Nephron (organoid): ENCODE results near the gene SETBP1.
"Not testable (repeated sequence)": the region's sequence is repeated elsewhere in the genome, so short reads cannot be mapped to it uniquely, and the experiment has no call there.

Source experiments
- H3K27ac Mint-ChIP-seq, 3 experiments: 2 replicates each; pipeline ENCODE4 v1.8.0; 2020; ENCODE audit warnings: mixed read lengths in 3 of 3, mild to moderate bottlenecking in 2 of 3, moderate library complexity in 1 of 3
- H3K27me3 Mint-ChIP-seq: 2 replicates; pipeline ENCODE4 v1.8.0; 2021; ENCODE audit warnings: low read depth, mild to moderate bottlenecking, moderate library complexity, mixed read lengths
- H3K36me3 Mint-ChIP-seq: 2 replicates; pipeline ENCODE4 v1.8.0; 2020; ENCODE audit warnings: low read depth, mixed read lengths
- H3K4me1 Mint-ChIP-seq: 2 replicates; pipeline ENCODE4 v1.8.0; 2020; ENCODE audit warnings: mixed read lengths
- H3K4me3 Mint-ChIP-seq, 3 experiments: 2 replicates each; pipeline ENCODE4 v1.8.0; 2020; ENCODE audit warnings: mild to moderate bottlenecking in 3 of 3, mixed read lengths in 3 of 3, moderate library complexity in 2 of 3
- H3K9me3 Mint-ChIP-seq: 2 replicates; pipeline ENCODE4 v1.8.0; 2020; ENCODE audit warnings: mixed read lengths
- CTCF ChIP-seq, 3 experiments: fragments of 200-600 bp; sonication (generic); IDR thresholded peaks; one replicate each; pipeline ENCODE4 v1.5.0; 2021; ENCODE audit warnings: antibody characterized with exemption in 3 of 3; ENCODE audit not compliant: unreplicated experiment in 3 of 3

SETBP1 gene

GRCh38 chr18:44799382-44799906 lies 118.8 kb downstream of the SETBP1 start:
- no peak for TF ChIP-seq CTCF (IDR thresholded peaks at IDR 0.05; ENCODE audit: unreplicated experiment in 3 of 3)
- H3K27ac Mint-ChIP-seq = peak overlapping the region; percentile 16 to 96 (median 19)
- peaks cover 74% of the 10 kb centered on the region for H3K4me1 Mint-ChIP-seq
- H3K27me3 Mint-ChIP-seq = no peaks in the 10 kb centered on the region
- H3K36me3 Mint-ChIP-seq = peaks cover 69% of the 10 kb centered on the region
- H3K9me3 Mint-ChIP-seq = no peaks in the 10 kb centered on the region
- no peak overlapping the region for H3K4me3 Mint-ChIP-seq

- TF ChIP-seq CTCF (IDR thresholded peaks at IDR 0.05; ENCODE audit: unreplicated experiment in 3 of 3) = no peak
- H3K27me3 Mint-ChIP-seq = no peaks in the 10 kb centered on the region
- H3K4me3 Mint-ChIP-seq = no peak overlapping the region
- peaks cover 66% of the 10 kb centered on the region for H3K36me3 Mint-ChIP-seq
- H3K4me1 Mint-ChIP-seq = peaks cover 74% of the 10 kb centered on the region
- peak overlapping the region; percentile 16 to 96 (median 16) for H3K27ac Mint-ChIP-seq
- H3K9me3 Mint-ChIP-seq = no peaks in the 10 kb centered on the region
Measured at GRCh38 chr18:44799907-44800421, 119.3 kb downstream of the SETBP1 start.

- Mint-ChIP-seq H3K36me3 (peaks cover 62% of the 10 kb centered on the region), H3K27ac (peak overlapping the region in 1 of 3 experiments; percentile 96), H3K4me1 (peaks cover 75% of the 10 kb centered on the region)
- H3K9me3 Mint-ChIP-seq, H3K4me3 Mint-ChIP-seq, H3K27me3 Mint-ChIP-seq: not testable (repeated sequence)
Measured at GRCh38 chr18:44800766-44801165, 120.1 kb downstream of the SETBP1 start.

GRCh38 chr18:44801781-44802180 lies 121.1 kb downstream of the SETBP1 start:
- Mint-ChIP-seq H3K27me3 (no peaks in the 10 kb centered on the region), H3K36me3 (peaks cover 59% of the 10 kb centered on the region), H3K4me3 (no peak overlapping the region), H3K9me3 (no peaks in the 10 kb centered on the region), H3K27ac (peak overlapping the region in 2 of 3 experiments; percentile 6 to 32), H3K4me1 (peaks cover 77% of the 10 kb centered on the region)
- TF ChIP-seq CTCF (IDR thresholded peaks at IDR 0.05; ENCODE audit: unreplicated experiment in 3 of 3) = no peak

- no peak for TF ChIP-seq CTCF (IDR thresholded peaks at IDR 0.05; ENCODE audit: unreplicated experiment in 3 of 3)
- Mint-ChIP-seq H3K4me1 (peaks cover 81% of the 10 kb centered on the region), H3K9me3 (no peaks in the 10 kb centered on the region)
Measured at GRCh38 chr18:44802508-44802907, 121.8 kb downstream of the SETBP1 start.

GRCh38 chr18:44803019-44803650 lies 122.4 kb downstream of the SETBP1 start:
- no peak for TF ChIP-seq CTCF (IDR thresholded peaks at IDR 0.05; ENCODE audit: unreplicated experiment in 3 of 3)
- no peaks in the 10 kb centered on the region for H3K27me3 Mint-ChIP-seq
- peaks cover 82% of the 10 kb centered on the region for H3K4me1 Mint-ChIP-seq
- no peak overlapping the region for H3K4me3 Mint-ChIP-seq
- H3K27ac Mint-ChIP-seq = peak overlapping the region; percentile 32 to 84 (median 75)
- H3K36me3 Mint-ChIP-seq = peaks cover 59% of the 10 kb centered on the region
- H3K9me3 Mint-ChIP-seq = no peaks in the 10 kb centered on the region

More at GRCh38 chr18:44802508-44802907, 121.8 kb downstream of the SETBP1 start:
- Mint-ChIP-seq H3K4me3 (no peak overlapping the region), H3K27ac (peak overlapping the region; percentile 32 to 84 (median 75)), H3K36me3 (peaks cover 61% of the 10 kb centered on the region), H3K27me3 (no peaks in the 10 kb centered on the region)
